ENCODE measurements around the gene CLPTM1L.

- no peak for TF ChIP-seq GATA2 (IDR thresholded peaks at IDR 0.05; ENCODE audit: low read depth, low read length)
- TF ChIP-seq GATA3 (IDR thresholded peaks at IDR 0.05; ENCODE audit: low read depth, low read length), result no peak
Measured at GRCh38 chr5:1299511-1299850, 45.4 kb downstream of the CLPTM1L start.

Measured in SH-SY5Y (cell line).